ENCODE results near the gene C2CD2. TPM values are rescaled to one million over a fixed set of nuclear protein-coding genes. Genes with fewer than 3 reads are reported as not detected.

C2CD2 gene
- total and polyA plus RNA-seq, 2 of the 4 experiments (the other 2 are of a cell fraction): 15.6 to 25.3 TPM

DNA sequence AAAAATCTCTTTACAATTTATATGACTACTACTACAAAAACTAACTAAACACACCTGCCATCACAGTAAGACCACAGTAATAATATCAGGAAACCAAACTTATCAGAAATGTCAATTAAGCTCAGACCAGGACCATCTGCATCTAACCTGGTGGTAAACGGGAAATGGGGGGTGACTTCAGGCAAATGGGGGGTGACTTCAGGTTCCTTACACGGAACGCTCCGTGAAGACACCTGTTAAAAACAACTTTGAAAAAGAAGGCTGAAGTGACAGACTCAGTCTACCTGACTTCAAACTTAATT, 90.4 kb downstream of the C2CD2 start:
- H4K20me1 ChIP-seq (ENCODE audit: insufficient read depth, low read length): no peaks in the 10 kb centered on the region
- H3K56ac ChIP-seq (ENCODE audit: extremely low read depth, insufficient read depth, low read length): no peak overlapping the region
- peaks cover 8 to 31% of the 10 kb centered on the region in 2 experiments for H3K79me1 ChIP-seq (ENCODE audit: low read depth in 1 of 2, low read length in 2 of 2)
- no peak overlapping the region for H2BK20ac ChIP-seq (ENCODE audit: low read depth, low read length)
- H3K14ac ChIP-seq (replicated peaks; ENCODE audit: low read depth, low read length): no peak overlapping the region
- TF ChIP-seq, protein P1, sequence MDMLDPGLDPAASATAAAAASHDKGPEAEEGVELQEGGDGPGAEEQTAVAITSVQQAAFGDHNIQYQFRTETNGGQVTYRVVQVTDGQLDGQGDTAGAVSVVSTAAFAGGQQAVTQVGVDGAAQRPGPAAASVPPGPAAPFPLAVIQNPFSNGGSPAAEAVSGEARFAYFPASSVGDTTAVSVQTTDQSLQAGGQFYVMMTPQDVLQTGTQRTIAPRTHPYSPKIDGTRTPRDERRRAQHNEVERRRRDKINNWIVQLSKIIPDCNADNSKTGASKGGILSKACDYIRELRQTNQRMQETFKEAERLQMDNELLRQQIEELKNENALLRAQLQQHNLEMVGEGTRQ (IDR thresholded peaks at IDR 0.05; ENCODE audit: low read depth, low read length): no peak
- TF ChIP-seq SMC3 (IDR thresholded peaks at IDR 0.05; ENCODE audit: low read depth, low read length) (no peak), CEBPB (IDR thresholded peaks at IDR 0.05; ENCODE audit: low read depth, low read length) (no peak)
- TF ChIP-seq, protein P2, sequence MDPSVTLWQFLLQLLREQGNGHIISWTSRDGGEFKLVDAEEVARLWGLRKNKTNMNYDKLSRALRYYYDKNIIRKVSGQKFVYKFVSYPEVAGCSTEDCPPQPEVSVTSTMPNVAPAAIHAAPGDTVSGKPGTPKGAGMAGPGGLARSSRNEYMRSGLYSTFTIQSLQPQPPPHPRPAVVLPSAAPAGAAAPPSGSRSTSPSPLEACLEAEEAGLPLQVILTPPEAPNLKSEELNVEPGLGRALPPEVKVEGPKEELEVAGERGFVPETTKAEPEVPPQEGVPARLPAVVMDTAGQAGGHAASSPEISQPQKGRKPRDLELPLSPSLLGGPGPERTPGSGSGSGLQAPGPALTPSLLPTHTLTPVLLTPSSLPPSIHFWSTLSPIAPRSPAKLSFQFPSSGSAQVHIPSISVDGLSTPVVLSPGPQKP (IDR thresholded peaks at IDR 0.05; ENCODE audit: borderline replicate concordance, low read depth, low read length): no peak
- no peak overlapping the region for H4K5ac ChIP-seq (ENCODE audit: low read depth, low read length)
- H2AK9ac ChIP-seq (replicated peaks; ENCODE audit: low read depth, low read length, poor library complexity): no peak overlapping the region
- no peak overlapping the region for H2BK5ac ChIP-seq (ENCODE audit: low read depth, low read length, poor library complexity, severe bottlenecking)
- WGBS, 2 experiments (ENCODE audit: extremely low coverage in 2 of 2, insufficient read length in 1 of 2): no CpG with 5 or more reads among the region's 4 CpGs
- H2AK5ac ChIP-seq (ENCODE audit: low read depth, low read length): no peak overlapping the region
- dilution Hi-C loops (cut with HindIII; ENCODE audit: low sequenced_read_pairs, unreplicated experiment) (no loop called here), in situ Hi-C loops (cut with MboI; ENCODE audit: low sequenced_read_pairs) (no loop called here), intact Hi-C loops (cut with micrococcal nuclease) (no loop called here)
- no peak overlapping the region for H2AFZ ChIP-seq (replicated peaks; ENCODE audit: low read length, poor library complexity)
- H3K9ac ChIP-seq (ENCODE audit: low read depth, low read length): no peak overlapping the region
- ChIA-PET POLR2A (ENCODE audit: unreplicated experiment) (interaction anchor here (0.6 kb wide), 1 partner anchor 196 kb away, joined by 3 read pairs; no protein-coding TSS in a partner anchor), CTCF (interaction anchor here (0.9 kb wide), 1 partner anchor 22 kb away, joined by 3 read pairs; no protein-coding TSS in a partner anchor)
- H2BK120ac ChIP-seq (ENCODE audit: low read depth, low read length): no peak overlapping the region
- no peak overlapping the region for H2BK15ac ChIP-seq (ENCODE audit: low read depth, low read length)
- ATAC-seq (ENCODE audit: low read depth) (no peak), DNase-seq (no peak)
- H3K4me3 ChIP-seq (ENCODE audit: insufficient read depth, low read depth, low read length): no peak overlapping the region
- H3K27me3 ChIP-seq (ENCODE audit: control insufficient read depth, insufficient read depth, low read length): no peaks in the 10 kb centered on the region
- H3K23ac ChIP-seq (ENCODE audit: low read depth, low read length): no peak overlapping the region
- no peak overlapping the region for H4K91ac ChIP-seq (ENCODE audit: insufficient read depth, low read depth, low read length)
- peaks cover 2% of the 10 kb centered on the region; the same call in 1 of the 2 replicates for H3K36me3 ChIP-seq (ENCODE audit: control insufficient read depth, insufficient read depth, low read length)
- no peak overlapping the region for H3K4ac ChIP-seq (ENCODE audit: low read depth, low read length)
- H3K9me1 ChIP-seq (ENCODE audit: insufficient read depth, low read length): peaks cover 12% of the 10 kb centered on the region
- no peaks in the 10 kb centered on the region for H3K9me3 ChIP-seq (ENCODE audit: control insufficient read depth, insufficient read depth, low read length)
- H3K4me1 ChIP-seq (ENCODE audit: control insufficient read depth, insufficient read depth, low read length): peaks cover 2% of the 10 kb centered on the region; the same call in 1 of the 2 replicates
- H3K27ac ChIP-seq (ENCODE audit: insufficient read depth, low read length): no peak overlapping the region
- no peak overlapping the region for H4K8ac ChIP-seq (ENCODE audit: low read depth in 2 of 2, low read length in 2 of 2)
- no TSS peak for BruUV-seq (replicated peaks)
- no peak overlapping the region for H3K4me2 ChIP-seq (ENCODE audit: low read depth, low read length)
- no peak overlapping the region for H3K18ac ChIP-seq (ENCODE audit: low read depth, low read length)
